NCI-H2227 (cell line): ENCODE results near the gene CEP112.
A peak's percentile ranks its signal among the peaks of the same experiment; 100 is the strongest.

ENCODE experiments used
- DNase-seq: peaks from one replicate; lab custom pipeline; 2025; ENCODE audit not compliant: unreplicated experiment; lab: John Stamatoyannopoulos, UW

Gene CEP112

GRCh38 chr17:66211047-66211810, 19.3 kb upstream of the CEP112 start:
- no peak for DNase-seq

GRCh38 chr17:66210208-66210574, 18.3 kb upstream of the CEP112 start:
- no peak for DNase-seq

- DNase-seq, result no peak
Observed at GRCh38 chr17:66207936-66208335, 16.0 kb upstream of the CEP112 start.

GRCh38 chr17:66203274-66204015, 11.5 kb upstream of the CEP112 start:
- DNase-seq, result no peak

DNA sequence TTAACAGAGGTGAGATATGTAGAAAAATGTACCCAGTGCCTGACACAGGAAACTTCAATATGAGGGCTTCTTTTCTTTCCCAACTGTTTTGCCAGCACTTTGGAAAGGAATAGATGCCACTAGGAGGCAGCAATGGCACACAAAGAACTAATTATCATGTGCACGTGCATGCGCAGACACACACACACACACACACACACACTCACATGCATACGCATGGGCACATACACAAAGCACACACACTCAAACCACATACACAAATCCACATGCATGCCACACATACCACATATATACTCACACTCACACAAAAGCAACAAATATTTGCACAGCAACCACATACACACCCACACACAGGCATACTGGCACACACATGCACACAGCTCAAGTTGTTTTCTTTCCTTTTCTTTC, 8.8 kb upstream of the CEP112 start:
- peak; percentile 69 for DNase-seq

DNA sequence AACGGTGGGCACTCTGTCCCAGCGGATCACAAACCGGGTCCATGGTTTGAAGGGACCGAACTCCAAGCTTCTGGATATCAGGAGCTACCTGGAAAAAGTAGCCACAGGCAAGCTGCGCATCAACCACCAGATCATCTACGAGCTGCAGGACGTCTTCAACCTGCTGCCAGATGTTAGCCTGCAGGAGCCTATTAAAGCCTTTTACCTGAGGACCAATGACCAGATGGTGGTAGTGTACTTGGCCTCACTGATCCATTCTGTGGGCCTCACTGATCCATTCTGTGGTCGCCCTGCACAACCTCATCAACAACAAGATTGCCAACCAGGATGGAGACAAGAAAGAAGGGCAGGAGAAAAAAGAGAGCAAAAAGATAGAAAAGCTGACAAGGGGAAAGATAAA, 6.3 kb upstream of the CEP112 start:
- DNase-seq, result no peak

DNA sequence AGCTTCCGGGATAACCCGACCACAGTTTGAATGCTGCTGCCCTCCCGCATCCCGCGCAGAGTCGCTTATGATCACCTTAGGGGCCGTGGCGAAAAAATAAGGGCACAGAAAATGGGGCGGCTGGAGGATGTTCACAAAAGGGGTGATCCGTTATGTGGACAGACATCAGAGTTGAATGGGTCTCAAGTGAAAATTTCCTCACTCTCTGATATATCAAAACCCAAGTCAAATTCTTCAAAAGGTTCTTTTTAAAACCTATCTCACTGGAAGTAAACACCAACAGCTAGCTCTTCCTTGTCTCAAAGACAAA, 400 bp upstream of the CEP112 start:
- no peak for DNase-seq

GRCh38 chr17:66190738-66191592, 968 bp downstream of the CEP112 start:
- no peak for DNase-seq

DNA sequence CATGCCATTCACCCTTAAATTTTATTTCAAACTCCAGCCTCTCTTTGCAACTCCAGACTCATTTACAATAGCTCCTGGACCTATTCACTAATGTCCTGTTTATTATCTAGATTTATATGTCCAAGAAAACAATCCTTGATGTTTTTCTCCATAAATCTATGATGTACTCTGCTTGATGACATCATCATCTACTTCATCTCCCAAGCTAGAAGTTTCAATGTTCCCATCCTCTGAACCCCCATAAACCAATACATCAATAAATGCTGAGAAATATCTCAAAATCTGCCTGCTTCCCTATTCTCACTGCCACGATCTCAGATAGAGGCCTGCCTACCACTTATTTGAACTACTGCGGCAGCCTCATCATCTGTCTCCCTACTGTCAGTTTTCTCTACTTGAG, 4.2 kb downstream of the CEP112 start:
- no peak for DNase-seq

DNA sequence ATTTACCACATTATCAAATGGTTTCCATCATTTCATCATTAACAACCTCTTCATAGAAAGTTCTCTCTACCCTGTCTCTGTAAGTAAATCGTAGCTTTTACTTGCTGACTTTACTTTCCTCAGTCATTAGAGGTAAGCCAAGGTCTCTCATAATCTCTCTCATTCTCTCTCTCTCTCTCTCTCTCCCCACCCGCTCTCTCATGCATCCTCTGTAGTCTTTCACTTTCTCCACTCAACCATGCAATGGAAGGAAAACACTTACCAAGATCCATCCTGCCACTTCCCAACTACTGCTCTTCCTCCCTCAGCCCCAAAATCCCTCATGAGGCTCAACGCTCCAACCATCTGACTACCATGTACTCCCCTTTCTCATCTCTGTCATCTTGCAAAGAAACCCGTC, 6.1 kb downstream of the CEP112 start:
- no peak for DNase-seq

DNA sequence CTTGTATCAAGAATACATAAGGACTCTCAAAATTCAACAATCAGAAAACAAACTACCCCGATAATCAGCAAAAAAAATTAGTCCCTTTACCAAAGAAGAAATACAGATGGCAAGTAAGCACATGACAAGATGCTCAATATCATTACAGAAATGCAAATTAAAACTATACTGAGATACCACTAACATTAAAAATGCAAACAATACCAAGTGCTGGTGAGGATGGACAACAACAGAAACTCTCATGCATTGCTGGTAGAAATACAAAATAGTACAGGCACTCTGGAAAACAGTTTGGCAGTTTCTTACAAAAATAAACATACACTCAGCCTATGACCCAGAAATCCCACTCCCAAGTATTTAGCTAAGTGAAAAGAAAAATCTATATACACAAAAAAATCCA, 7.5 kb downstream of the CEP112 start:
- no peak for DNase-seq

DNA sequence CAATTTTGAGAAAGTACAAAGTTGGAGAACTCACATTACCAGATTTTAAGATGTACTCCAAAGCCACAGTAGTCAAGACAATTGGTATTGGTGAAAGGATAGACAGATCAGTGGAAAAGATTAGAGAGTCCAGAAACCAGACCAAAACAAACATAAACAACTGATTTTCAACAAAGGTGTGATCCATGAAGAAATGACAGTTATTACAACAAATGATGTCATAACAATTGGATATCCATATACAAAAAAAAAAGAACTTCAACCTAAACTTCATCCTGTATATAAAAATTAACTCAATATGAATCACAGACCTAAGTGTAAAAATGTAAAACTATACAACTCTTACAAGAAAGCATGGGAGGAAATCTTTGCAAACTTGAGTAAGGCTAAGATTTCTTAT, 8.4 kb downstream of the CEP112 start:
- DNase-seq, result no peak

GRCh38 chr17:66178642-66179041, 13.3 kb downstream of the CEP112 start:
- DNase-seq, result no peak

GRCh38 chr17:66177048-66177447, 14.9 kb downstream of the CEP112 start:
- no peak for DNase-seq

GRCh38 chr17:66175892-66176291, 16.0 kb downstream of the CEP112 start:
- no peak for DNase-seq

DNA sequence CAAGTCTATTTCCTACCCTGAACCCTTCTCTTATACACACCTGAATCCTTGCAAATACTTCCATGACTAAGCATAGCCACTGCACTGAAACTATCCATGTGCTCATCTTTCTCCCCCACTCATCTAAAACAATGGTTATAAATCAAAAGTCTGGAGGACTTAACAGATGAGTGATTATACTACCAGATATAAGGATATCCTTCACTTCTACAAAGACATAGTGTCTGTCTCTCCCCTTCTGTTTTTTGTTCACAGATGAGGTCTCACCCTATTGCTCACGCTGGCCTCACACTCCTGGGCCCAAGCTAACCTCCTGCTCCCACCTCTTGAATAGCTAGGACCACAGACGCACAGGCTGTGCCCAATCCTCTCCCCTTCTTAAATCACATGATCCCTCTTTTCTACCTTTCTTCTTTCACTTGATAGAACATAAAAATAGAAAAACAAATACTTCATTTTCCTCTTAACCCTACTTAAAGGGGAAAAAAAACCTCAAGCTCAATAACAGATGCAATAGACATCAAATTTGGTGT, 19.2 kb downstream of the CEP112 start:
- DNase-seq, result no peak

GRCh38 chr17:66172144-66172543, 19.8 kb downstream of the CEP112 start:
- no peak for DNase-seq

GRCh38 chr17:66171692-66172091, 20.2 kb downstream of the CEP112 start:
- no peak for DNase-seq

GRCh38 chr17:66171172-66171571, 20.8 kb downstream of the CEP112 start:
- DNase-seq, result no peak

DNA sequence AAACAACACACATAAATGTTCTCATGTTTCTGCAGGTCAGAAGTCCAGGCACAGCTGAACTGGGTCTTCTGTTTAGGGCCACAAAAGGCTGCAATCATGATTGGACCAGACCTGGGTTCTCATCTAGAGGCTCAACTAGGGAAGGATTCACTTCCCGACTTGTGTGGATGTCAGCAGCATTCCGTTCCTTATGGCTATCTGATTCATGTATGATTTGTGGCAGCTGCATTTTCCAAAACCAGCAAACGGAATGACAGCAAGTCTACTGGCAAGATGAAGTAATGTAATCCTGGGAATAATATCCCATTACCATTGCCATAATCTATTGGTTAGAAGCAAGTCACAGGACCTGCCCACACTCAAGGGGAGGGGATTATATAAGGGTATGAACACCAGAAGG, 22.1 kb downstream of the CEP112 start:
- DNase-seq, result no peak

DNA sequence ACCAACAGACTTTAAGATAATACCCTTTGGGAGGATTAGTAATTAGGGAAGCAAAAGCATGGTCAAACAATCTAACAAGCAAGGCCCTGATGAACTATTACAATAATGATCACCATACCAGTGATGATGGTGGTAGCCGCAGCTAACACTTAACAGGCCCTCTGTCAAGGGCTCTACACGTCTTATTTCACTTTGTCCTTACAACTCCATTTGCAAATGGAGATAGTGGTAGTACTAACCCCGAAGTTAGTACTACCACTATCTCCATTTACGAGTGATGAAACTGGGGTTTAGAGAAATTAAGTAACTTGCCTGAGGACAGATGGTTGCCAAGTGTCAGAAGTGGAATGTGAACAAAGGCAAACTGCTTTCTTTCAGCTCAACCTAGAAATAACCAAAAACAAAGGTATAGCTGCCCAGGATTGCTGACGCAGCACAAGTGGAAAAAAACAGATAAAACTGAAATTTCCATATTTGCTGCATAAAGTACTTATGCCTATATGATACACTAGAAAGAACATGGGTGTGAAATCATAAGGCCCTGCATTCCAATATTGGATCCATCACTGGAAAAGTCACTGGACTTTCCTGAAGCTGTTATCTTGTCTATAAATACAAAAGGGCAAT, 24.6 kb downstream of the CEP112 start:
- no peak for DNase-seq
